WTC11 (cell line): ENCODE measurements around the gene NT5C1A. TPM values are rescaled to one million over a fixed set of nuclear protein-coding genes. Genes with fewer than 3 reads are reported as not detected.

Source experiments
- ATAC-seq: fragments of 200-7000 bp; cut with Tn5 transposase; 2 replicates; pipeline ENCODE4 v1.10.0; 2021; ENCODE audit warnings: mild to moderate bottlenecking, moderate library complexity
- CTCF ChIA-PET: fragments of 300-600 bp; sonication (Branson Sonifier 250); formaldehyde crosslinking; loops from one replicate; lab custom pipeline; 2021; ENCODE audit warnings: antibody characterized with exemption; lab: Charles Lee
- POLR2A ChIA-PET: fragments of 350-600 bp; sonication (Branson Sonifier 250); formaldehyde crosslinking; loops from one replicate; lab custom pipeline; 2021; ENCODE audit warnings: antibody characterized with exemption; lab: Charles Lee
- DNase-seq: peaks from one replicate; pipeline ENCODE4 v3.0.0; 2021; ENCODE audit warnings: low spot score
- H3K27ac Mint-ChIP-seq: 2 replicates; pipeline ENCODE4 v1.8.0; 2021; ENCODE audit warnings: mixed read lengths
- H3K27me3 Mint-ChIP-seq: 2 replicates; pipeline ENCODE4 v1.8.0; 2021; ENCODE audit warnings: low read depth, mild to moderate bottlenecking, moderate library complexity, mixed read lengths
- H3K36me3 Mint-ChIP-seq: 2 replicates; pipeline ENCODE4 v1.8.0; 2021; ENCODE audit warnings: mixed read lengths
- H3K4me1 Mint-ChIP-seq: 2 replicates; pipeline ENCODE4 v1.8.0; 2022; ENCODE audit warnings: mixed read lengths
- H3K4me3 Mint-ChIP-seq: 2 replicates; pipeline ENCODE4 v1.8.0; 2021; ENCODE audit warnings: mild to moderate bottlenecking, moderate library complexity, mixed read lengths
- H3K9me3 Mint-ChIP-seq: 2 replicates; pipeline ENCODE4 v1.8.0; 2021; ENCODE audit warnings: mixed read lengths
- AR ChIP-seq: fragments of 250-450 bp; sonication (Bioruptor Pico); IDR thresholded peaks from 2 replicates; pipeline ENCODE4 v1.9.0; 2021; ENCODE audit warnings: mild to moderate bottlenecking
- ATF1 ChIP-seq: sonication (generic); formaldehyde crosslinking; IDR thresholded peaks from 2 replicates; pipeline ENCODE4 v1.8.1; 2023; ENCODE audit warnings: mild to moderate bottlenecking, moderate library complexity, missing genetic modification reagents
- FOXJ3 ChIP-seq: sonication (generic); formaldehyde crosslinking; IDR thresholded peaks from 2 replicates; pipeline ENCODE4 v1.9.0; 2021; ENCODE audit warnings: missing genetic modification reagents, mild to moderate bottlenecking, borderline replicate concordance
- GABPB1 ChIP-seq: sonication (generic); formaldehyde crosslinking; IDR thresholded peaks from 2 replicates; pipeline ENCODE4 v1.8.1; 2023; ENCODE audit warnings: mild to moderate bottlenecking, missing genetic modification reagents
- MYBL2 ChIP-seq: sonication (generic); formaldehyde crosslinking; IDR thresholded peaks from 2 replicates; pipeline ENCODE4 v1.8.1; 2023; ENCODE audit warnings: mild to moderate bottlenecking, moderate library complexity, missing genetic modification reagents
- SMAD4 ChIP-seq: sonication (generic); formaldehyde crosslinking; IDR thresholded peaks from 2 replicates; pipeline ENCODE4 v1.8.0; 2022; ENCODE audit warnings: mild to moderate bottlenecking, missing genetic modification reagents
- TEAD4 ChIP-seq: sonication (generic); formaldehyde crosslinking; IDR thresholded peaks from 2 replicates; pipeline ENCODE4 v1.8.0; 2022; ENCODE audit warnings: mild to moderate bottlenecking, missing genetic modification reagents
- ZBTB21 ChIP-seq: sonication (generic); formaldehyde crosslinking; IDR thresholded peaks from 2 replicates; pipeline ENCODE4 v1.8.1; 2023; ENCODE audit warnings: mild to moderate bottlenecking, missing genetic modification reagents, borderline replicate concordance
- ZNF232 ChIP-seq: sonication (generic); formaldehyde crosslinking; IDR thresholded peaks from 2 replicates; pipeline ENCODE4 v1.8.0; 2022; ENCODE audit warnings: mild to moderate bottlenecking, missing genetic modification reagents
- ZNF317 ChIP-seq: sonication (generic); formaldehyde crosslinking; IDR thresholded peaks from 2 replicates; pipeline ENCODE4 v1.8.1; 2023; ENCODE audit warnings: low read depth, mild to moderate bottlenecking, moderate library complexity, missing genetic modification reagents, borderline replicate concordance
- ZNF416 ChIP-seq: fragments of 250-450 bp; sonication (Bioruptor Pico); IDR thresholded peaks from 2 replicates; pipeline ENCODE4 v1.9.0; 2021; ENCODE audit warnings: mild to moderate bottlenecking, inconsistent platforms
- ZNF532 ChIP-seq: fragments of 250-450 bp; sonication (Bioruptor Pico); IDR thresholded peaks from 2 replicates; pipeline ENCODE4 v1.9.0; 2021; ENCODE audit warnings: mild to moderate bottlenecking, borderline replicate concordance
- ZNF671 ChIP-seq: fragments of 250-450 bp; sonication (Bioruptor Pico); IDR thresholded peaks from 2 replicates; pipeline ENCODE4 v1.8.0; 2021; ENCODE audit warnings: mild to moderate bottlenecking
- total RNA-seq: library from RNA; stranded (reverse); gene quantifications from 3 replicates; pipeline ENCODE4 v1.2.3, GENCODE V29; 2021
- TF ChIP-seq, protein P1 (sequence below): sonication (generic); formaldehyde crosslinking; IDR thresholded peaks from 2 replicates; pipeline ENCODE4 v1.8.1; 2023; ENCODE audit warnings: mild to moderate bottlenecking, moderate library complexity, missing genetic modification reagents

NT5C1A gene
- total RNA-seq, 1 experiment from 2014 or later: not detected

- TF ChIP-seq AR (no peak), ZNF317 (CRISPR knock-in tag) (no peak), FOXJ3 (no peak), ZNF671 (CRISPR knock-in tag) (no peak), TEAD4 (CRISPR knock-in tag) (no peak), ZNF532 (CRISPR knock-in tag) (no peak), ZNF232 (CRISPR knock-in tag) (no peak)
These were observed 26.7 kb upstream of the NT5C1A start (continued) for GRCh38 chr1:39698568-39698967.

GRCh38 chr1:39696448-39696847, 24.5 kb upstream of the NT5C1A start:
- H3K36me3 Mint-ChIP-seq: no peaks in the 10 kb centered on the region
- peaks cover 11% of the 10 kb centered on the region for H3K4me1 Mint-ChIP-seq
- ChIA-PET POLR2A (no interaction called here), CTCF (no interaction called here)
- H3K9me3 Mint-ChIP-seq: no peaks in the 10 kb centered on the region
- H3K4me3 Mint-ChIP-seq: no peak overlapping the region
- H3K27ac Mint-ChIP-seq: no peak overlapping the region
- no peak for ATAC-seq
- TF ChIP-seq SMAD4 (CRISPR knock-in tag) (no peak), ZNF416 (CRISPR knock-in tag) (no peak), AR (no peak), MYBL2 (CRISPR knock-in tag) (no peak), GABPB1 (no peak), ZBTB21 (CRISPR knock-in tag) (no peak), ATF1 (CRISPR knock-in tag) (no peak)
- TF ChIP-seq, protein P1, sequence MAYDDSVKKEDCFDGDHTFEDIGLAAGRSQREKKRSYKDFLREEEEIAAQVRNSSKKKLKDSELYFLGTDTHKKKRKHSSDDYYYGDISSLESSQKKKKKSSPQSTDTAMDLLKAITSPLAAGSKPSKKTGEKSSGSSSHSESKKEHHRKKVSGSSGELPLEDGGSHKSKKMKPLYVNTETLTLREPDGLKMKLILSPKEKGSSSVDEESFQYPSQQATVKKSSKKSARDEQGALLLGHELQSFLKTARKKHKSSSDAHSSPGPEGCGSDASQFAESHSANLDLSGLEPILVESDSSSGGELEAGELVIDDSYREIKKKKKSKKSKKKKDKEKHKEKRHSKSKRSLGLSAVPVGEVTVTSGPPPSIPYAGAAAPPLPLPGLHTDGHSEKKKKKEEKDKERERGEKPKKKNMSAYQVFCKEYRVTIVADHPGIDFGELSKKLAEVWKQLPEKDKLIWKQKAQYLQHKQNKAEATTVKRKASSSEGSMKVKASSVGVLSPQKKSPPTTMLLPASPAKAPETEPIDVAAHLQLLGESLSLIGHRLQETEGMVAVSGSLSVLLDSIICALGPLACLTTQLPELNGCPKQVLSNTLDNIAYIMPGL (CRISPR knock-in tag): no peak
- no peak for DNase-seq
- peaks cover 100% of the 10 kb centered on the region for H3K27me3 Mint-ChIP-seq
